Cardiac muscle cell (in vitro differentiated cells and primary cell): ENCODE results near the gene TREM1. TPM values are rescaled to one million over a fixed set of nuclear protein-coding genes. Genes with fewer than 3 reads are reported as not detected.

Source experiments
- DNase-seq, 2 donors: peaks; one replicate each; pipeline versions ENCODE4 v3.0.0 to v3.0.0-alpha.2; 2010 to 2017; ENCODE audit warnings: low read depth in 1 of 2, low spot score in 1 of 2
- H3K27ac ChIP-seq: fragments of 200-600 bp; sonication (generic); 2 replicates; pipeline ENCODE4 v1.5.1; 2016
- H3K27me3 ChIP-seq: fragments of 200-600 bp; sonication (generic); 2 replicates; pipeline ENCODE4 v1.6.0; 2016; ENCODE audit warnings: control low read depth
- H3K36me3 ChIP-seq: fragments of 200-600 bp; sonication (generic); 2 replicates; pipeline ENCODE4 v1.5.1; 2016; ENCODE audit warnings: control low read depth
- H3K4me1 ChIP-seq: fragments of 200-600 bp; sonication (generic); 2 replicates; pipeline ENCODE4 v1.8.1; 2017; ENCODE audit warnings: low read depth, mild to moderate bottlenecking, mixed run types
- H3K4me3 ChIP-seq: fragments of 200-600 bp; sonication (generic); 2 replicates; pipeline ENCODE4 v1.5.1; 2016; ENCODE audit warnings: mild to moderate bottlenecking
- H3K9me3 ChIP-seq: fragments of 200-600 bp; sonication (generic); 2 replicates; pipeline ENCODE4 v1.5.1; 2017; ENCODE audit warnings: low read depth, mild to moderate bottlenecking, control low read depth
- polyA plus RNA-seq: library from polyadenylated mRNA; unstranded; fragments of >200 nt; fragmentation: Nextera tagmentation; extraction: Ambion mirVana; gene quantifications from 2 replicates; pipeline ENCODE4 v1.2.1, GENCODE V29; 2016
- total RNA-seq: library from RNA; depleted of rRNA; stranded (reverse); fragments of >200 nt; gene quantifications from 2 replicates; pipeline ENCODE4 v1.2.3, GENCODE V29; 2016
- TF ChIP-seq, protein P1 (sequence below): IDR thresholded peaks from 2 replicates; pipeline ENCODE4 v1.5.1; 2012; ENCODE audit warnings: low read depth, mild to moderate bottlenecking, low read length

Gene TREM1
- total and polyA plus RNA-seq, 2 experiments from 2014 or later = not detected

- Histone ChIP-seq H3K4me3 (no peak overlapping the region), H3K9me3 (no peaks in the 10 kb centered on the region), H3K36me3 (no peaks in the 10 kb centered on the region), H3K4me1 (no peaks in the 10 kb centered on the region), H3K27ac (no peak overlapping the region), H3K27me3 (peaks cover 19% of the 10 kb centered on the region)
- DNase-seq = no peak
- TF ChIP-seq, protein P1, sequence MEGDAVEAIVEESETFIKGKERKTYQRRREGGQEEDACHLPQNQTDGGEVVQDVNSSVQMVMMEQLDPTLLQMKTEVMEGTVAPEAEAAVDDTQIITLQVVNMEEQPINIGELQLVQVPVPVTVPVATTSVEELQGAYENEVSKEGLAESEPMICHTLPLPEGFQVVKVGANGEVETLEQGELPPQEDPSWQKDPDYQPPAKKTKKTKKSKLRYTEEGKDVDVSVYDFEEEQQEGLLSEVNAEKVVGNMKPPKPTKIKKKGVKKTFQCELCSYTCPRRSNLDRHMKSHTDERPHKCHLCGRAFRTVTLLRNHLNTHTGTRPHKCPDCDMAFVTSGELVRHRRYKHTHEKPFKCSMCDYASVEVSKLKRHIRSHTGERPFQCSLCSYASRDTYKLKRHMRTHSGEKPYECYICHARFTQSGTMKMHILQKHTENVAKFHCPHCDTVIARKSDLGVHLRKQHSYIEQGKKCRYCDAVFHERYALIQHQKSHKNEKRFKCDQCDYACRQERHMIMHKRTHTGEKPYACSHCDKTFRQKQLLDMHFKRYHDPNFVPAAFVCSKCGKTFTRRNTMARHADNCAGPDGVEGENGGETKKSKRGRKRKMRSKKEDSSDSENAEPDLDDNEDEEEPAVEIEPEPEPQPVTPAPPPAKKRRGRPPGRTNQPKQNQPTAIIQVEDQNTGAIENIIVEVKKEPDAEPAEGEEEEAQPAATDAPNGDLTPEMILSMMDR = no peak
Measured at GRCh38 chr6:41321183-41321582, 34.7 kb upstream of the TREM1 start.

DNA sequence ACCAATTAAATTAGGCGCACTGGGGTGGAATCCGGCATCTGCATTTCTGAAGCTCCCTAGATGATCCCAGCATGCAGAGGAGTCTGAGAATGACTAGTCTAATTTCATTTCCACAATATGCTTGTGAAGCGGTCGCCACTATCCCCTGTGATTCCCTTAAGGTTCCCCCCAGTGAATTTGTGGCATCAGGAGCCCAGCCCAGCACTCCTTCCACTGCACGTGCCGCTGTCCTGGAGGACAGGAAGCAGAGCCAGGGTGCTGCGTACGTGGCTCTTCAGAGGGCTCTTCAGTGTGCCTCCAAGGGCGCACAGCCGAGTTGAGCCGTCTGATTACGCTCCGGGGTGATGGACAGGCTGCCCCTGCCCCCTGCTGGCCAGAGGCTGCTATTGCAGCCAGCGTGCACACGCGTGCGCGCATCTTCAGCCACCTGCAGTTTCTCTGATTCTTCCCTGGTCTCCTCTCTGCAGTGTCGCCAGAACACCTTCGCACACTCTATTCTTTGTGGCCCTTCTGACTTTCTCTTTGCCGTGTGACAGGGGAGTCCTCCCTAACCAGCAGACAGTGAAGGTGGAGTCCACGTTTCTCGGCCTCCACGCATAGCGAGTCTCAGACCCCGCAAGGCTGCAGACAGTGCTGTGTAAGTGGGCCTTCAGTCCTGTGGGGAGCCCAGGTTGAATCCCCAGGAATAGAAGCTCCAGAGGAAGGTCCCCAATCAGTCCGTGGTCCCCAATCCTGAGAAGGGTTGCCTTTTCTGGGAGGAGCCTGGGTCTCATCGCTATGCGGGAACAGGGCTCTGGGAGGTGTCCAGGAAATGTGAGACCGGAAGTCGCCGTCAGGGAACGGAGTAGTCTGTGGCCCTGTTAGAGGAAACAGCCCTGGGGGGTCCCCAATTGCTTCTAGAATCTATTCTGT lies 32.4 kb upstream of the TREM1 start:
- H3K27me3 ChIP-seq = peaks cover 9% of the 10 kb centered on the region
- DNase-seq = peak; percentile 88 to 92
- H3K4me1 ChIP-seq = no peaks in the 10 kb centered on the region
- TF ChIP-seq, protein P1 = peak; percentile 99
- H3K4me3 ChIP-seq = no peak overlapping the region
- no peak overlapping the region for H3K27ac ChIP-seq
- H3K9me3 ChIP-seq = no peaks in the 10 kb centered on the region
- no peaks in the 10 kb centered on the region for H3K36me3 ChIP-seq

GRCh38 chr6:41318261-41318653 lies 31.8 kb upstream of the TREM1 start:
- Histone ChIP-seq H3K4me1 (no peaks in the 10 kb centered on the region), H3K9me3 (no peaks in the 10 kb centered on the region), H3K27me3 (peaks cover 8% of the 10 kb centered on the region), H3K27ac (no peak overlapping the region), H3K4me3 (no peak overlapping the region), H3K36me3 (no peaks in the 10 kb centered on the region)
- no peak for DNase-seq
- TF ChIP-seq, protein P1 = no peak

- H3K4me1 ChIP-seq = no peaks in the 10 kb centered on the region
- no peaks in the 10 kb centered on the region for H3K9me3 ChIP-seq
- TF ChIP-seq, protein P1 = no peak
- no peak overlapping the region for H3K4me3 ChIP-seq
- H3K27me3 ChIP-seq = peaks cover 4% of the 10 kb centered on the region
- DNase-seq = no peak
- no peak overlapping the region for H3K27ac ChIP-seq
- H3K36me3 ChIP-seq = no peaks in the 10 kb centered on the region
Measured at GRCh38 chr6:41315943-41316620, 29.6 kb upstream of the TREM1 start.

DNA sequence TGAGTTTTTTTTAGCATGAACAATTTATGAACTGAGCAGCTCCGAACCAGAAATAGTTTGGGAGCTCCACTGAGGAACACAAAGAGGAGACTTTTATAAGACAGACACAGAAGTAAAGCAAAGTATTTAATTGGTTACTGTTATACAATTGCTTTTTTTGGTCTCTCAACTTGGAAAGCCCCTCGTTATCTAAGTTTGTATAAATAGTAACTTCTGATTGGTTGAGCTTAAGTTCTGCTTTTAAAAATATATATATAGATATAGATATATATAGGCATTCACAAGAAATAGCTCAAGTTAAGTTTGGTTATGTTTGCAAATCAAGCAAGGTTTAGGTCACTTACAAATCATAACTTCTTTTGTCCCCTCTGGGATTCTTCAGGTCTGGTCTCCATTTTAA lies 28.7 kb upstream of the TREM1 start:
- no peak for DNase-seq
- H3K36me3 ChIP-seq = no peaks in the 10 kb centered on the region
- peaks cover 4% of the 10 kb centered on the region for H3K27me3 ChIP-seq
- no peak overlapping the region for H3K4me3 ChIP-seq
- no peak overlapping the region for H3K27ac ChIP-seq
- TF ChIP-seq, protein P1 = no peak
- H3K4me1 ChIP-seq = no peaks in the 10 kb centered on the region
- H3K9me3 ChIP-seq = no peaks in the 10 kb centered on the region
